Stimulated activated CD4-positive, alpha-beta T cell treated with anti-CD3 and anti-CD28 coated beads, Interleukin-4, amount 100 ng/mL, for 1 hour (primary cell): ENCODE measurements around the gene HAT1.
"Not testable (repeated sequence)": the region's sequence is repeated elsewhere in the genome, so short reads cannot be mapped to it uniquely, and the experiment has no call there.

Source experiments
- DNase-seq: peaks from one replicate; pipeline ENCODE4 v3.0.0-alpha.2; 2020

HAT1 gene

DNA sequence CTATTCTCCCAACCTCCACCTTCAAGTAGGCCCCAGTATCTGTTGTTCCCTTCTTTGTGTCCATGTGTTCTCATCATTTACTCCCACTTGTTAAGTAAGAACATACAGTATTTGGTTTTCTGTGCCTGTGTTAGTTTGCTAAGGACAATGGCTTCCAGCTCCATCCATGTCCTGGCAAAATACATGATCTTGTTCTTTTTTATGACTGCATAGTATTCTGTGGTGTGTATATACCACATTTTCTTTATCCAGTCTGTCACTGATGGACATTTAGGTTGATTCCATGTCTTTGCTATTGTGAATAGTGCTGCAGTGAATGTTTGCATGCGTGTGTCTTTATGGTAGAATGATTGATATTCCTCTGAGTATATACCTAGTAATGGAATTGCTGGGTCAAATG lies 61.7 kb downstream of the HAT1 start:
- DNase-seq: not testable (repeated sequence)

DNA sequence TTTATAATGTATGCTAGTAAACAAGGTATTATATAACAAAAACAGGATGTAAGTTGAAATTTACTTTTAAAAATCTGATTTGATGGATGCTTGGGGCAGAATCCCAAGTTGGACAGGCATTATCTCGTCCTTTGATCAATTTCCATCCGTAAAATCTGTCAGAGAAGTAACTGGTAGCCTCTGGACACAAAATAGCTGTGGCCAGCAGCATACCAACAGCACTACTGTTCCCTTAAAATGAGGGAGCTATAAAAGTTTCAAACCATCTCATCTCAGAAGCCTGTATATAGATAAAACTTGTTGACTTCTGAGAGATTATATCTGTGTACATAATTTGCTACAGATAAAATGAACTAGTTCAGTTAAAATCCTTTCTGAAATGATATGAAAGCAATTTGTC lies 62.8 kb downstream of the HAT1 start:
- no peak for DNase-seq

DNA sequence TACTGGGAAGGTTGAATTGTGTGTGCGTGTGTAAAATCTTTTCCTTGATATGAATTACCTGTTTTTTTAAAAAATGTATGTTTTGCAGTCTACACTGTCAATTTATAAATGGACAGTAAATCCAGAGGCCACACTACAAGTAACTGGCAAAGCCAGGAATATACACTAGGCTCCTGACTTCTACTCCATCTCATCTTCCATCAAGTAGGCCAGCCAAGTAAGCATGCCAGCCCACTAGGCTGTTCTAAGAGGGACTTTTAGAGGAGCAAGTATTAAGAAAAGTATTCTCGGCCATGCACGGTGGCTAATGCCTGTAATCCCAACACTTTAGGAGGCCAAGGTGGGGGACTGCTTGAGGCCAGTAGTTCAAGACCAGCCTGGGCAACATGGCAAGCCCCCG lies 64.5 kb downstream of the HAT1 start:
- DNase-seq: no peak

DNA sequence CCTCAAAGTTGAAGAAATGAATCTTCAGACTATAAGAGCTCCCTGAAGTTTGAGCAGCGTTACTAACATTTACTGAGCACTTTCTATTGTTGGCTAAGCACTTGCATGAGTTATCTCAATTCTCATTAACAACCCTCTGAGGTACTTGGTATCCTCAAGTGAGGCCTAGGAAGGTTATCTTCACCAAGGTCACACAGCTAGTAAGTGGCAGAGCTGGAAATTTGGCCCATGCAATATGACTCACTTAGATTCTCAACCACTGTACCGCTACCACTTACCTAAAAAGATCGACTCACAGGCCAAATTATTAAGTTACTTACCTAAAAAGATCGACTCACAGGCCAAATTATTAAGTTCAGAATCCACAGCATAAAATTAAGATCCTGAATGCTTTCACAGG lies 68.8 kb downstream of the HAT1 start:
- DNase-seq: no peak

DNA sequence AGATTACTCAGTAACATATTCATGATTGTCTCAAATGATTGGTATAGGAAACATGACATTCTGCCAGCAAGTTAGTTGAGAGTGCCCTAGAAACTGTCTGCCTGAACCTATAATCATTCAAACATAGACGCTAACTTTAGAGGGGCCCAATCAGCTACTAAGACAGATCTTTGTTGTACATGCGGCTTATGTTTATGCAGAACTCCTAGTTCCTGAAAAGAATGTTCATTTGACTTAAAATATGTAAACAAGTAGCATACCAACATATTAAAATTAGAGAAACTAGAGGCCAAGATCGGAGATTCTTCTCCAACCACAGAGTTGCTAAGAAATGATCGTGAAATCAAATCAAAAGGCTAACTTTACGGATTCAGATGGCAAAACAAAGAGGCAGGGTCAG lies 73.3 kb downstream of the HAT1 start:
- no peak for DNase-seq

DNA sequence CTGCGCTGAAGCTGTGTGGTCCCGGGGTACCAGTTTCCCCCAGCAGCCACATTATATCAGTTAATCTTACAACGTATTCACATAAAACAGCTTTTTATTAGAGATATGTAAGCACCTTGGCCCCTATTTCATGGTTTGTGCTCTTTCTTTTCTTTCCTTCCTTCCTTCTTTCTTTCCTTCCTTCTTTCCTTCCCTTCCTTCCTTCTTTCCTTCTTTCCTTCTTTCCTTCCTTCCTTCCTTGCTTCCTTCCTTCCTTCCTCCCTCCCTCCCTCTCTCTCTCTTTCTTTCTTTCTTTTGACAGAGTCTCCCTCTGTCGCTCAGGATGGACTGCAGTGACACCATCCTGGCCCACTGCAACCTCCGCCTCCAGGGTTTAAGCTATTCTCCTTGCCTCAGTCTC lies 73.8 kb downstream of the HAT1 start:
- no peak for DNase-seq

DNA sequence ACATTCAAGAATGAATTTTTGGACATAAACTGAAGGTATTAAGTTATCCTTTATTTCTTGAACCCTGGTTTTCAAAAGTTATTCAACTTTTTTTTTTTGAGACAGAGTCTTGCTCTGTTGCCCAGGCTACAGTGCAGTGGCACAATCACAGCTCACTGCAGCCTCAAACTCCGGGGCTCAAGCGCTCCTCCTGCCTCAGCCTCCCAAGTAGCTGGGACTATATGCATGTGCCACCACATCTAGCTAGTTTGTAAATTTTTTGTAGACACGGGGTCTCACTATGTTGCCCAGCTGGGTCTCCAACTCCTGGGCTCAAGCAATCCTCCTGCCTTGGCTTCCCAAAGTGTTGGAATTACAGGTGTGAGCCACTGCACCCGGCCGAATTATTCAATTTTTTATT lies 74.8 kb downstream of the HAT1 start:
- DNase-seq: not testable (repeated sequence)

DNA sequence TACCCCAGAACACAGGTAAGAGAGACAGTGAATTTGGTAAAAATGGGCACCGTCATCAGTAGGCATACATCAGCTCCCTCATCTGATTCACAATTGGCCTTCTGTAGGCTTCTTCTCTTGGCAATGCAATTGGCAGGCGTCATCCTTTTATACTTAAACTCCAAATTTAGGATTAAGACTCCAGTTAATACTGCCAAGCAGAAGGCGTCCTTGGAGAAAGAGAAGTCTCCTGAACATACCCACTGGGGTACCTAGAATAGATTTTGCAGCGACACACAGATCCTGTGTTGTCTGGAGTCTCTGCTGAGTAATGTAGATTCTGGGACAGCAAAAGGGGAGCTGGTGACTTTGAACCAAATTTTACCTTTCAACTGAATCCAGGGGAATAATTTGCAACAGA lies 76.9 kb downstream of the HAT1 start:
- DNase-seq: no peak

DNA sequence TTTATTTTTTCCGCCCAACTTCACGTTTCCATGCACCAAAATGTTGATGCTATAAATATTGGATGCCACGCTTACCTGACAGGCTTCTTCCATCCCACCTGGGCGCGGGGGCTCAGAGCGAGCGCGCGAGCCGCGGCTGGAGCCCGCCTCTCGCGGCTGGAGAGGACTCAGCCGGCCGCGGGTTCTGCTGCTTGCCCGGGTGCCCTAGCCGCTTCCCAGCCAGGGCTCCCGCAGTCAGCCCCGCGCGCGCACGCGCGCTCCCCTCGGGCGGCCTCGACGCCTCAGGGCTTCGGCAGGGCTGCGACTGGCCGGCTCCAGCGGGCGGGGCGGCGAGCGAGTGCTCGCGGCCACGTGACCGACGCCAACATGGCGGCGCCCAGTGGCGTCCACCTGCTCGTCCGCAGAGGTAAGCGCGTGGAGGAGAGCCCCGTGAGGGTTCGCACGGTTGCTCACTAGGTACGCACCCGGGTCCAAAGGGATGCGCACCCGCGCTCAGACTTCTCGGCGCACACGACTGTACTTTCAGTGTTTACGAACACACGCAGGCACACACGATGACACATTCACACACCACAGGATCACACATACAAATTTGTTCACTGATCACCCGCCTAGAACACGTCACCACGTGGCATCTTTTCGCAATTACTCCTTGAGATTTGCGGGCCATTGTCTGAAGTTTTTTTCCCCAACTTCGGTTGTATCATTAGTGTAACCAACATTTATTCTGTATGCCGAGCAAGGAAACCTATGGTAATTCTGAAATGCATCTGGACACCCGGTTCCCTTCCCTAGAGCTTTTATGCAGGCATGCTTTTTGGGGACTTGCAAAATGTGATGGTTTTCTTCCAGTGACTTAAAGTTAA lies 77.6 kb downstream of the HAT1 start, which contains the start of gene METAP1D:
Gene METAP1D, plus strand, starts transcription at position 350 of the 866 bp plus-strand sequence. Its CDS starts 17 bp downstream, at position 367.
- peak; percentile 89 for DNase-seq

DNA sequence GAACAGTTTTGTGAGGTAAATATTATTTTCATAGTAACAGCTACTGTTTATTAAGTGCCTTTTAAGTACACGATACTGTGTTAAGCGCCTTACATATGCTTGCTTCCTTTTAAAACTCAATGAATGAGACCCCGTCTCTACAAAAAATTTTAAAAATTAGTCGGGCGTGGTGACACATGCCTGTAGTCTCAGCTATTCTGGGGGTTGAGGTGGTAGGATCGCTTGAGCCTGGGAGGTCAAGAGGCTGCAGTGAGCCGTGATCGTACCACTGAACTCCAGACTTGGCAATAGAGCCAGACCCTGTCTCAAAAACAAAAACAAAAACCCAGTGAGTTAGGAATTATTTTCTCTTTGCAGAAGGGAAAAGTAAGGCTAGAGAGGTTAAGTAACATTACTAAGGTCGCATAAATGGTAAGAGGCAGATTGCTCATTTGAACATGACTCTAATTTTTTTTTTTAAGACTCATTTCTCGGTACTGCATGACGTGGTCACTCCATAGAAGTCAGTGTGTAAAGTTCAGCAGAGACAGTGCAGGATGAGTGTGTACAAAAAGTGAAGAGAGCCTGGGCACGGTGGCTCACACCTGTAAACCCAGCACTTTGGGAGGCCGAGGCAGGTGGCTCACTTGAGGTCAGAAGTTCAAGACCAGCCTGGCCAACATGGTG lies 78.6 kb downstream of the HAT1 start:
- DNase-seq: no peak

DNA sequence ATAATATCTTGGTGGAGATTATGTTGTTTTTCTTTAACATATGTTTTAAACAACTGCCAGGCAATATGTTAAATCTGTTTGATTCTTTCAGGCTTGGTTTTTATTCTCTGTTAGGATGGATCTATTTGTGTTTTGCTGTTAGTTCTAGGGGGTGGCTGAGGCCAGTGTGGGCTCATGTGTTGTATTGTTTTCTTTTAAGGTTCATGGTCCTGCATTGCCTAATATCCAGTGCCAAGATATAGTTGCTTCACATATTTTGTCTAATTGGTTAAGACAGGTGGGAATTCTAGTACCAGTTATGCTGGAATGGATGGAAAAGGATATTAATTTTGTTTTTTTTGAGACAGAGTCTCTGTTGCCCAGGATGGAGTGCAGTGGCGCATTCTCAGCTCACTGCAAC lies 85.1 kb downstream of the HAT1 start:
- DNase-seq: no peak

DNA sequence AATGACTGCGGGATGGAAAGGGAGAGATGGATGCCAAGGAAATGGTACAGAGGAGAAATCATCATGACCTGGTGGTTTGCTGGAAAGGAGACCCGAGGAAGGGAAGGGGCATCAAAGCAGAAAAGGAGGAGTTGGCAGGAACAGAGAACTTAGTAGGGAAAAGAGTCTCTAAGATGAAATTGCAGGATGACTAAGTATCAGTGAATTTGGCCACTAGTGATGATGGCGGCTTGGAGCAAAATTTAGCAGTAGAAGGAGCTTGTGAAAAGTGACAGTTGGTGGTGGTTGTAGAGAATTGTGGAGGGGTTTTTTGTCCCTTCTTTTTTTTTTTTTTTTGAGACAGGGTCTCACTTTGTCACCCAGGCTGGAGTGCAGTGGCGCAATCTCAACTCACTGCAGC lies 87.6 kb downstream of the HAT1 start:
- DNase-seq: no peak

DNA sequence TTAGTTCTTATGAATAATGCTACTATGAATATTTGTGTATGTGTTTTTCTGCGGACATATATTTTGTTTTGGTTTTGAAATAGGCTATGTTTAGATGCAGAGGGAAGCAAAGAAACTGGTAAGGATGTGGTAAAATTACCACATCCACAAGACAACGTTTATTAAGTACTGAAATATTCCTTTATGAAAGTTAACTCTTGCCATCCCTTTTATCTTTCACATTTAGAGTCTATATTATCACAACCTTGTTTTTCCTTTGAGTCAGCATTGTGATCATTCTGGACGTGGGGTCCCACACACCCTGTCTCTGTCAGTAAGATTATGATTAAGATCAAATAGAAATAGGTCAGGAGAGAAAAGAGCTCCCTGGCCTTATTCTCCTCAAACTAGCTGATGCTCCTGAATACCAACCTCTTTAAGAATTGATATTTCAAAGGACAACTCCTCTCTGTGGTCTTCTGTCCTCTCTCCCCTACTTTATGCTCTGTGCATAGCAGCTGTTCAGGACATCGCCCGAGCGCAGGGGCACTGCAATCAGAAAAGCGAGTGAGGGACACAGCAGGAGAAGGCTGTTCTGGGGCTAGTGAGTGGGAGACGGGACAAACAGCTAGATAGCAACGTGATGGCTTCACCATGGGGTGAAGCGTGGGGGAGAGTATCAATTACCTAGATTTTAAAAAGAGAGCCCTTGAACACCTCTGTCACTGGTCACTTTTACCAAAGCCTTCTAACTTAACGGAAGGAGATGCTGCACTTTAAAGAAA lies 89.7 kb downstream of the HAT1 start:
- DNase-seq: no peak

DNA sequence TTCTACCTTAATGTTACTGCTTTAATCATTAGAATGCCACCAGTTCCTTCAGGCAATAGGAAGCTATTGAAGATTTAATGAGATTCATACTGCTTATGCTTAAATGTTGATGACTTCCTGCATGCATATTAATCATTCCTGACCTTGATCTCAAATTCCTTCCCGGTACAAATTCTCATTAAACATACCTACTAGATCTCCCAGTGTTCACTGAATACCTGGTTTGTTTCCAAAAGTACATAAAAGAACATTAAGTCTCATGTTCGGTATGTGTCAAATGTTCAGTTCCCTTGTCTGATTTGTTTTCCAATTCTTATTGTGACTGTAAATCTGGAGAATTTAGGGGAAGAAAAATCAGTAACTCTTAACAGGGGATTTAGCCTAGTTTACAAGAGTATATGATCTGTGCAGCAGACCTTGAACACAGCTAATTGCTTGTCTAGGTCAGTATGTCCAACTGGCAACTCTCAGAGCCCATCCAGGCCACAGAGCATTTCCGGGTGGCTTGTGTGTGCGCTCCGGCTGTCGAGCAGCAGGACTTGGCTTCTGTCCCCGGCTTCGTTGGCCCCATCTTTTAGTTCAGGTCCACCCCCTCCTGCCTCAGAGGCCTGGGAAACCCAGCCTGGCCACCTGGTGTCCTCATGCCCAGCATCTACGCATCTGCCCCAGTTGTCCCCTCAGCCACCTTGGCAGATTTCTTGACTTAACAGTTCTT lies 90.6 kb downstream of the HAT1 start:
- no peak for DNase-seq

DNA sequence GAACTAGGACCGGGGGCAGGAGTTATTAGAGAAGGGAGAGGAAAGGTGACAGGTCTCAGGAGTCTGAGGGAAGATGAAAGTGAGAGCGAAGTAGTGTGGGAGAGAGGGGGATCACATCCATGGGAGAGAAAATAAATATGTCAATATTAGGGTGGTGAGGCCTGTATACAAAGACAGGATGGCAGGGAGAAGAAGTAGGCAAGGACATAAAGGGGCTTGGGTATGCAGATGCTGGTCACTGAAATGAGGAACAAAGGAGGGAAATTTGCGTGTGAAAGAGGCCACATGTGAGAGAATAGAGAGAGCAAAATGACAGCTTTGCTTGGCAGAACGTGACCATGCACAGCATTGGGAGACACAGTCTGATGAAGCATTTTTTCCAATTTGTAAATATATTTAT lies 91.1 kb downstream of the HAT1 start:
- DNase-seq: no peak

DNA sequence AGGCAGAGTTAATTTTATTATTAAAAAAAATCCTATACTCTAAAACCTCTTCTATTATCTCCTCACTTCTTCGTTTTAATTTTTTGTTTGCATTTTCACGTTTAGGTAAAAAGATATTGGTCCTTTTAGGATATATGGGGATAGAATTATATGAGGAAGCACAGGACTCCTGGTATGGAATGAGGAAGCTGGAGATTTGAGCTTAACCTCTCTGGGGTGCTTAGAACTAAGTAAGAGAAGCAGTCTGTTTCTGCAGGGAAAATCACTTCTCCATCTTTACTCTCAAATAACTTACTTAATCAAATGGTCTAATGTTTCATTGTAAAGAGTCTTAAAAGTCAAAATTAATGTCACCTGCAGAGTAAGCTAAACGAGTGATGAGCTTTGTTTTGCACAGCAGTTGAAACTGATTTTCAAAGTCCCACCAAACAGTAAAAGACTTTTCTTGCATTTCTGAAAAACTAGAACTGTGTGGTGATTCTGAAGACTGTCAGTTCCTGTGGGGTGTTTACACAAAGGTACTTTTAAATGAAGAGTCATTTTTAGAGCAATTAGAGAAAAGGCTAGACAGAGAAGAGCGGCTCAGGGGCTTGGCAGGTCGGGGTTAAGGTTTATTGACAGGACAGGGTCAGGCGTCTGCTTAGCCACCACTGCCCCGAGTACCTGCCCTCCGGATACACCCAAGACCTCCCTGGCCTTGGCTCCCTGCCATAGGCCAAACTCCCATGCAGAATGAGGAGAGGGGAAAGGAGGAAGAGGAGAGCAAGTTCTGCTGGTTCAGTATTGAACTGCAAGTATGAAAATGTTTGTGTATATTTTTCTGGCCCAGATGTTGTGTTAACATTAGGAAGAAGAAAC lies 99.0 kb downstream of the HAT1 start:
- DNase-seq: no peak

DNA sequence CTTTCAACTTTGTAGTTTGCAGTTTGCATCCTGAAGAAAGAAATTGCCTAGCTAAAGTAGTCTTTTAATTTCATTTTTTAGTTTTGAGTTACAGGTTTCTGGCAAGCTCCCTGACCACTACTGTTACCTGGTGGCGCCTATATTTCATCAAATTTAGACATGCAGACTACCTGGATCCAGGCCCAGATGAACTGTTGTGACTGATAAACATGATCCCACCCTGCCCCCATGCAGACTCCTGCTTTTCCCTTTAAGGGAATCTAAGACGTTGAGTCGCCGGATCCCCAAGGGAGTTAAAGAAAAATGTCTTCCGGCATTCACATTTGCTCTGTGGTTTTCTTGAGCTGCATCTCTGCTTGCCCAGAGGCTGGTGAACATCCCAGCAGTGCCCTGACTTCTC lies 99.7 kb downstream of the HAT1 start:
- no peak for DNase-seq

DNA sequence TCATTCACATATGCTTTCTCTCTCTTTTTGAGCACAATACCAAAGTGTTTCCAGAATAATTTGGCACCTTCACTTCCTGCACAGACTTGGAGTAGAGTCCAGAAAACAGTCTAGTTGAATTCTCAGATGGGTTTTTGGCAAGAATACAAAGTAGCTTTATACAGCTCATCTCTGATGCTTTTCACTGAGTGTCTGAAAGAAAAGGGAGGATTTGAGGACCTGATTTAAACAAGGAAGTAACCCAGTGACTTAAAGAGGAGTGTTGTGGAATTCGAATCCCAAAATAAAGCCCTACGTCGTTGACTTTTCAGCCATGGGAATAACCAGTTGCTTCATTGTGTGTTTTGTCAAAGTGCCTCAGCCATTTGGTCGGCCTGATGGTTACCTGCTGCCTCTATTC lies 109.3 kb downstream of the HAT1 start:
- no peak for DNase-seq
